Thoracic aorta (tissue), 2 donors: Measurements from ENCODE around the gene ATXN10. TPM values are rescaled to one million over a fixed set of nuclear protein-coding genes. Genes with fewer than 3 reads are reported as not detected.

ENCODE experiments used
- ATAC-seq: fragments of 150-250 bp; one replicate; pipeline ENCODE4 v1.8.0; 2017; ENCODE audit warnings: low read depth; ENCODE audit not compliant: insufficient number of reproducible peaks, low FRiP score
- DNase-seq: peaks from one replicate; pipeline ENCODE4 v3.0.0-alpha.2; 2020; ENCODE audit warnings: low spot score
- H3K27ac ChIP-seq, 2 donors: fragments of 200-600 bp; sonication (generic); 1 replicate in 1 of 2; 2 replicates in 1 of 2; pipeline ENCODE4 v1.5.1; 2016; ENCODE audit warnings: mild to moderate bottlenecking in 2 of 2, moderate library complexity in 2 of 2
- H3K27me3 ChIP-seq: fragments of 200-600 bp; sonication (generic); replicated peaks from 2 replicates; pipeline ENCODE4 v1.6.0; 2016; ENCODE audit warnings: mild to moderate bottlenecking; ENCODE audit not compliant: insufficient read depth
- H3K36me3 ChIP-seq: fragments of 200-600 bp; sonication (generic); one replicate; pipeline ENCODE4 v1.5.1; 2016
- H3K4me1 ChIP-seq, 2 donors: fragments of 200-600 bp; sonication (generic); 1 replicate in 1 of 2; 2 replicates in 1 of 2; pipeline versions ENCODE4 v1.5.1 to v1.6.0; 2016; ENCODE audit warnings: low read depth in 2 of 2, mild to moderate bottlenecking in 1 of 2; ENCODE audit not compliant: control insufficient read depth in 1 of 2
- H3K4me3 ChIP-seq: fragments of 200-600 bp; sonication (generic); 2 replicates; pipeline ENCODE4 v1.5.1; 2016; ENCODE audit warnings: mild to moderate bottlenecking
- H3K9me3 ChIP-seq: fragments of 200-600 bp; sonication (generic); 2 replicates; pipeline ENCODE4 v1.5.1; 2016
- total RNA-seq, 2 donors: library from RNA; depleted of rRNA; stranded (reverse); fragments of >200 nt; gene quantifications; one replicate each; pipeline versions ENCODE4 v1.1.0 to v1.2.3, GENCODE V29; 2016
- TF ChIP-seq, protein P1 (sequence below): fragments of 200-600 bp; sonication (generic); IDR thresholded peaks from one replicate; pipeline ENCODE4 v1.5.1; 2019; ENCODE audit warnings: antibody characterized with exemption

ATXN10 gene
- total RNA-seq, 2 donors from 2014 or later: 52.9 to 164 TPM

DNA sequence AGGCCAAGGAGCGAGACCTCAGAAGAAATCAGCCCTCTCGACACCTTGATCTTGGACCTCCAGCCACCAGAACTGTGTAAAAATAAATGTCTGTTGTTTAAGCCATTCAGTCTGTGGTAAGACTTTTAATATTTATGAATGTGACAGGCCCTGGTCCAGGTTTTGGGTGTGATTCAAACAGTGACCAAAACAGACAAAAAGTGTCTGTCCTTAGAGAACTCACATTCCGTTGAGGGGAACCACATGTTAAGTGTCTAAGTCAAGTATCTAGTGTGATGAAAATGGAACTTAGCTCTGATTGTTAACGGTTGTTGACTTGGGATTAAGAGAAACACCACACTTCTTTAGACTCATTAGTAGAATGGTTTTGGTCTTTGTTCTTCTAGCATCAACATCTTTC, 22.2 kb downstream of the ATXN10 start:
- Histone ChIP-seq H3K9me3 (no peaks in the 10 kb centered on the region), H3K27me3 (no peaks in the 10 kb centered on the region), H3K4me3 (no peak overlapping the region), H3K4me1 (peaks cover 5 to 21% of the 10 kb centered on the region in 2 donors), H3K36me3 (peaks cover 10% of the 10 kb centered on the region), H3K27ac (no peak overlapping the region)
- TF ChIP-seq, protein P1, sequence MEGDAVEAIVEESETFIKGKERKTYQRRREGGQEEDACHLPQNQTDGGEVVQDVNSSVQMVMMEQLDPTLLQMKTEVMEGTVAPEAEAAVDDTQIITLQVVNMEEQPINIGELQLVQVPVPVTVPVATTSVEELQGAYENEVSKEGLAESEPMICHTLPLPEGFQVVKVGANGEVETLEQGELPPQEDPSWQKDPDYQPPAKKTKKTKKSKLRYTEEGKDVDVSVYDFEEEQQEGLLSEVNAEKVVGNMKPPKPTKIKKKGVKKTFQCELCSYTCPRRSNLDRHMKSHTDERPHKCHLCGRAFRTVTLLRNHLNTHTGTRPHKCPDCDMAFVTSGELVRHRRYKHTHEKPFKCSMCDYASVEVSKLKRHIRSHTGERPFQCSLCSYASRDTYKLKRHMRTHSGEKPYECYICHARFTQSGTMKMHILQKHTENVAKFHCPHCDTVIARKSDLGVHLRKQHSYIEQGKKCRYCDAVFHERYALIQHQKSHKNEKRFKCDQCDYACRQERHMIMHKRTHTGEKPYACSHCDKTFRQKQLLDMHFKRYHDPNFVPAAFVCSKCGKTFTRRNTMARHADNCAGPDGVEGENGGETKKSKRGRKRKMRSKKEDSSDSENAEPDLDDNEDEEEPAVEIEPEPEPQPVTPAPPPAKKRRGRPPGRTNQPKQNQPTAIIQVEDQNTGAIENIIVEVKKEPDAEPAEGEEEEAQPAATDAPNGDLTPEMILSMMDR: no peak
- DNase-seq (no peak), ATAC-seq (no peak)

- DNase-seq (no peak), ATAC-seq (no peak)
- Histone ChIP-seq H3K36me3 (peaks cover 10% of the 10 kb centered on the region), H3K27me3 (no peaks in the 10 kb centered on the region), H3K9me3 (no peaks in the 10 kb centered on the region), H3K4me3 (no peak overlapping the region), H3K4me1 (peaks cover 0 to 10% of the 10 kb centered on the region in 2 donors), H3K27ac (no peak overlapping the region)
- TF ChIP-seq, protein P1: no peak
Measured at GRCh38 chr22:45696227-45696626, 24.6 kb downstream of the ATXN10 start.

DNA sequence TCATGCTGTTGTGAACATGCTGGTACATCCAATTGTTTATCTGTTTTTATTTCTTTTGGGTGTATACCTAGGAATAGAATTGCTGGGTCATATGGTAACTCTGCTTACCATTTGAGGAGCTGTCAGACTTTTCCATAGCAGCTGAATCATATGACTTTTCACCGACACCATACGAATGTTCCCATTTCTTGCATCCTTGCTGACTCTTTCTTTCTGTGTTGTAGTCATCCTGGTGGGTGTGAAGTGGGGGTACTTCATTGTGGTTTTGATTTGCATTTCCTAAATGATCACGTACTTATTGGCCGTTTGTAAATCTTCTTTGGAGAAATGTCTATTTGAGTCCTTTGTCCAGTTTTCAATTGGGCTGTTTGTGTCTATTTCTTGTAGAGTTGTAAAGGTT, 26.5 kb downstream of the ATXN10 start:
- no peaks in the 10 kb centered on the region for H3K4me1 ChIP-seq
- H3K9me3 ChIP-seq: no peaks in the 10 kb centered on the region
- no peaks in the 10 kb centered on the region for H3K27me3 ChIP-seq
- H3K4me3 ChIP-seq: no peak overlapping the region
- TF ChIP-seq, protein P1: no peak
- no peak overlapping the region for H3K27ac ChIP-seq
- DNase-seq (no peak), ATAC-seq (no peak)
- peaks cover 10% of the 10 kb centered on the region for H3K36me3 ChIP-seq

DNA sequence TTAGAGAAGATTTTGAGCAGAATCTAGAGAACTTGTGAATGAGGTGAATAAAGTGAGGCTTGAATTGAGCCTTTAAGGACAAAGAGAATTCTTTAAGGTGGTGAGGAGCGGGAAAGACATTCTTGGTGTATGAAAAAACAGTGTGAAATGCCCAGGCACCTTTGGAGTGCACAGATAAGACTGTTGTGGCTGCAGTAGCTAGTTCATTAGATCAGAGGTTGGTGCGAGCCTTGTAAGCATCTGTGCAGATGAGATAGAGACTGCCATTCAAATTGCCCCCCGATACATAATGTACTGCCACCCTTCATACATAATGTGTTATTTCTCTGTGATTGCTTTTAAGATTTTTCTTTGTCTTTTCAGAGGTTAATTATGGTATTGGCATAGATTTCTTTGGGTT, 31.3 kb downstream of the ATXN10 start:
- ATAC-seq: no peak
- no peak overlapping the region for H3K27ac ChIP-seq
- peaks cover 4% of the 10 kb centered on the region for H3K36me3 ChIP-seq
- H3K9me3 ChIP-seq: no peaks in the 10 kb centered on the region
- H3K4me3 ChIP-seq: no peak overlapping the region
- TF ChIP-seq, protein P1: no peak
- H3K4me1 ChIP-seq: no peaks in the 10 kb centered on the region
- no peak for DNase-seq
- H3K27me3 ChIP-seq: no peaks in the 10 kb centered on the region

GRCh38 chr22:45703758-45704157, 32.1 kb downstream of the ATXN10 start:
- TF ChIP-seq, protein P1: no peak
- Histone ChIP-seq H3K36me3 (peaks cover 4% of the 10 kb centered on the region), H3K27ac (no peak overlapping the region), H3K4me3 (no peak overlapping the region), H3K27me3 (no peaks in the 10 kb centered on the region), H3K4me1 (peaks cover 0 to under 1% of the 10 kb centered on the region in 2 donors), H3K9me3 (no peaks in the 10 kb centered on the region)
- DNase-seq: no peak
- ATAC-seq: no peak
